Hepatocyte (in vitro differentiated cells): Measurements from ENCODE around the gene SEMA5A.

Source experiments
- CTCF ChIP-seq: fragments of 200-600 bp; sonication (generic); IDR thresholded peaks from 2 replicates; pipeline ENCODE4 v1.5.1; 2016; ENCODE audit warnings: antibody characterized with exemption, mild to moderate bottlenecking; ENCODE audit not compliant: poor library complexity
- EZH2 ChIP-seq: fragments of 200-600 bp; sonication (generic); IDR thresholded peaks from 2 replicates; pipeline ENCODE4 v1.6.1; 2016; ENCODE audit warnings: antibody characterized with exemption, mild to moderate bottlenecking, borderline replicate concordance
- EZH2phosphoT487 ChIP-seq: fragments of 200-600 bp; sonication (generic); IDR thresholded peaks from one replicate; pipeline ENCODE4 v1.6.1; 2018; ENCODE audit warnings: antibody characterized with exemption, mild to moderate bottlenecking, low read depth, moderate library complexity; ENCODE audit not compliant: unreplicated experiment, severe bottlenecking

- TF ChIP-seq CTCF (no peak), EZH2phosphoT487 (no peak), EZH2 (no peak)
Observed at GRCh38 chr5:9054322-9054721, 491.6 kb downstream of the SEMA5A start.
